22Rv1 (cell line): Measurements from ENCODE around the gene RER1.

Experiments used
- CTCF ChIP-seq: fragments of 450-650 bp; IDR thresholded peaks from 2 replicates; pipeline ENCODE4 v1.5.1; 2017; ENCODE audit warnings: mild to moderate bottlenecking
- ZFX ChIP-seq: fragments of 450-650 bp; IDR thresholded peaks from 2 replicates; pipeline ENCODE4 v1.6.1; 2017; ENCODE audit warnings: antibody characterized with exemption, borderline replicate concordance

- no peak for TF ChIP-seq CTCF
- TF ChIP-seq ZFX, result no peak
Measured at GRCh38 chr1:2394220-2394619, 2.6 kb downstream of the RER1 start.
